Tibial artery (tissue), 4 donors: Measurements from ENCODE around the gene RAB40C.
A peak's percentile ranks its signal among the peaks of the same experiment; 100 is the strongest.

Source experiments
- DNase-seq, 2 donors: peaks; one replicate each; pipeline ENCODE4 v3.0.0-alpha.2; 2019
- H3K27ac ChIP-seq, 2 donors: fragments of 200-600 bp; sonication (generic) in 1 of 2; 1 replicate in 1 of 2; 2 replicates in 1 of 2; pipeline ENCODE4 v1.5.1; 2018 to 2019; ENCODE audit warnings: mild to moderate bottlenecking in 1 of 2
- H3K27me3 ChIP-seq, 2 donors: fragments of 200-600 bp; sonication (generic) in 1 of 2; one replicate each; pipeline versions ENCODE4 v1.5.1 to v1.6.0; 2016 to 2019
- H3K36me3 ChIP-seq, 3 donors: fragments of 200-600 bp; sonication (generic) in 2 of 3; one replicate each; pipeline ENCODE4 v1.5.1; 2016 to 2019; ENCODE audit warnings: mild to moderate bottlenecking in 2 of 3
- H3K4me1 ChIP-seq, 4 donors: fragments of 200-600 bp; sonication (generic) in 2 of 4; 1 replicate in 3 of 4; 2 replicates in 1 of 4; pipeline ENCODE4 v1.5.1; 2016 to 2019
- H3K4me3 ChIP-seq, 2 donors: fragments of 200-600 bp; sonication (generic) in 1 of 2; 1 replicate in 1 of 2; 2 replicates in 1 of 2; pipeline ENCODE4 v1.5.1; 2018 to 2019; ENCODE audit warnings: mild to moderate bottlenecking in 2 of 2
- H3K9me3 ChIP-seq, 3 donors: fragments of 200-600 bp; sonication (generic) in 1 of 3; one replicate each; pipeline ENCODE4 v1.5.1; 2016 to 2019
- CTCF ChIP-seq, 2 experiments: fragments of 200-600 bp in 1 of 2; fragments of 450-650 bp in 1 of 2; IDR thresholded peaks; one replicate each; pipeline ENCODE4 v1.5.1; 2017 to 2019; ENCODE audit warnings: antibody characterized with exemption in 2 of 2, mild to moderate bottlenecking in 1 of 2, moderate library complexity in 1 of 2
- intact Hi-C: fragments of 100-400 bp; cut with DNase I; formaldehyde crosslinking; loops from one replicate; pipeline ENCODE4 v1.15.0; 2023; ENCODE audit warnings: low total_unique reads

RAB40C gene

GRCh38 chr16:642189-643049 lies 52.6 kb downstream of the RAB40C start:
- Histone ChIP-seq H3K4me3 (peak overlapping the region; percentile 67 to 91), H3K27ac (peak overlapping the region; percentile 75 to 81), H3K36me3 (no peaks in the 10 kb centered on the region), H3K4me1 (peaks cover 5 to 49% (median 22%) of the 10 kb centered on the region in 4 donors), H3K27me3 (no peaks in the 10 kb centered on the region), H3K9me3 (no peaks in the 10 kb centered on the region)
- no peak for TF ChIP-seq CTCF (IDR thresholded peaks at IDR 0.05)
- no peak for DNase-seq
- intact Hi-C loops, result no loop called here

- H3K36me3 ChIP-seq, result no peaks in the 10 kb centered on the region
- TF ChIP-seq CTCF (IDR thresholded peaks at IDR 0.05), result no peak
- intact Hi-C loops, result no loop called here
- H3K9me3 ChIP-seq, result no peaks in the 10 kb centered on the region
- H3K4me1 ChIP-seq, result peaks cover 5 to 49% (median 24%) of the 10 kb centered on the region in 4 donors
- no peaks in the 10 kb centered on the region for H3K27me3 ChIP-seq
- H3K4me3 ChIP-seq, result peak overlapping the region in 1 of 2 donors; percentile 91
- no peak for DNase-seq
- peak overlapping the region; percentile 75 to 81 for H3K27ac ChIP-seq
These were observed 53.1 kb downstream of the RAB40C start for GRCh38 chr16:643050-643368.

GRCh38 chr16:644556-644955 lies 54.7 kb downstream of the RAB40C start:
- H3K27me3 ChIP-seq, result no peaks in the 10 kb centered on the region
- no peaks in the 10 kb centered on the region for H3K36me3 ChIP-seq
- DNase-seq, result no peak
- no peak for TF ChIP-seq CTCF (IDR thresholded peaks at IDR 0.05)
- no peaks in the 10 kb centered on the region for H3K9me3 ChIP-seq
- H3K27ac ChIP-seq, result no peak overlapping the region
- intact Hi-C loops, result no loop called here
- H3K4me3 ChIP-seq, result no peak overlapping the region
- H3K4me1 ChIP-seq, result peaks cover 12 to 60% (median 32%) of the 10 kb centered on the region in 4 donors

- DNase-seq, result no peak
- Histone ChIP-seq H3K4me3 (no peak overlapping the region), H3K36me3 (peaks cover 0 to 2% (median 0%) of the 10 kb centered on the region in 3 donors), H3K27me3 (no peaks in the 10 kb centered on the region), H3K4me1 (peaks cover 12 to 63% (median 37%) of the 10 kb centered on the region in 4 donors), H3K9me3 (no peaks in the 10 kb centered on the region), H3K27ac (no peak overlapping the region)
- intact Hi-C loops, result no loop called here
- no peak for TF ChIP-seq CTCF (IDR thresholded peaks at IDR 0.05)
These were observed 56.2 kb downstream of the RAB40C start for GRCh38 chr16:645852-646678.

- no peak overlapping the region for H3K27ac ChIP-seq
- H3K36me3 ChIP-seq, result peaks cover 0 to 9% (median under 1%) of the 10 kb centered on the region in 3 donors
- no peaks in the 10 kb centered on the region for H3K27me3 ChIP-seq
- no peak overlapping the region for H3K4me3 ChIP-seq
- no peak for DNase-seq
- peaks cover 7 to 59% (median 33%) of the 10 kb centered on the region in 4 donors for H3K4me1 ChIP-seq
- intact Hi-C loops, result no loop called here
- H3K9me3 ChIP-seq, result no peaks in the 10 kb centered on the region
- no peak for TF ChIP-seq CTCF (IDR thresholded peaks at IDR 0.05)
These were observed 56.9 kb downstream of the RAB40C start for GRCh38 chr16:646679-647172.
